Measurements from ENCODE around the gene SLC22A2.

Gene SLC22A2

GRCh38 chr6:160273196-160273595, 14.6 kb upstream of the SLC22A2 start:
- no peak for DNase-seq

DNA sequence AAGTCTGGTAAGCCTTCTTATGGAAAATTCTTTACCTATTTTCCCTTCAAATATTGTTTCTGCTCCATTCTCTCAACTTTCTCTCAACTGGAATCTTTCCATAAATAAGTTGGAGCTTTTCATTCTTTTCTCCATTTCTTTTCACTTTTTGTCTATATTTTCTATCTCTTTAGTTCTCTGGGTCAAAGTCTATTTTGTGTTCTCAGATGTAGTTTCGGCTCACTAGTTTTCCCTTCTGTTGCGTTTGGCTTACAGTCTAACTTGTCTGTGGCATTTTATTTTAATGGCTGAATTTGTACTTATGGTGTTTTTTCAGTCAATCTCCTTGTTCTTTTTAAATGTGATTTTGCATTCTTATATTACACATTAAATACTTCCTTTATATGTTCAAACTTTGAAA, 14.1 kb upstream of the SLC22A2 start:
- DNase-seq = no peak

GRCh38 chr6:160270347-160270746, 11.7 kb upstream of the SLC22A2 start:
- DNase-seq = no peak

- DNase-seq = no peak
These were observed 11.2 kb upstream of the SLC22A2 start for GRCh38 chr6:160269771-160270170.

DNA sequence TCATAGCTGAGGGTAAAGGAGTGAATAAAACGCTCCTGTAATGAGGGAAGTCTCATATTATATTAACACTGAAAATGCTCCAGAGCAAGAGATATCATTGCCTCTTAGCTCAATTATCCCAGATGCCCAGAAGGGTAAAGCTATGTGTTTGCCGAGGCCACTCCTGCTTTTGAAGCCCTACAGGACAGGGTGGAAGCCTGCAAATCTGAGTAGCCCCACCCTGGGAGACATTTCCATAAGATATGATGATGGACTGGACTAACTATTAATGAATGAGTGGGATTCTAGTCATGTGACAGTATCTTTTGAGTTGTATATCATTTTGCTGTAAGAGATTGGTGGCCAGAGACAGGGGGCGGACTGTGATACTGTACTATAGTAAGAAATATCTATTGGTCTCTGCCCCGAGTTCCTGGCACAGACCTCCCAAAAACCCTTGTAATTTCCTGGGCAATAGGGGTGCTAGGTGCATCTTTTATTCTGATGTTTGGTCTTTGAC, 10.5 kb upstream of the SLC22A2 start:
- DNase-seq = no peak

DNA sequence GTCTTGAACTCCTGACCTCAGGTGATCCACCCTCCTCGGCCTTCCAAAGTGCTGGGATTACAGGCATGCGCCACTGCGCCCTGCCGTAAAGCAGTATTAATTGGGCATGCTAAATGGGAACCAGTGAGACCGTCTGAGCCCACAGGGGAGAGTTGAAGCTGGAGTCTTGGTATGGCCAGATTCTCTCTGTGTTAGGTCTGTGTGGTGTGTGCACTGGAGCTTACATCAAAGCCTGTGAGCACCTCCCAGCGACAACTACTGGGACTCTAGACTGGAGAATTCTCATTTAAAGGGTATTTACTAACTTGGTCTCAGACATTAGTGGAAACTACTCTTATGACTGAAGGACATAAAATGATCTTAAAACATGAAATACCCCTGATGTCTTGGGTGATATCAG, 8.5 kb upstream of the SLC22A2 start:
- DNase-seq = no peak

GRCh38 chr6:160265869-160266476, 7.4 kb upstream of the SLC22A2 start:
- no peak for DNase-seq

- DNase-seq = no peak
These were observed 5.5 kb upstream of the SLC22A2 start for GRCh38 chr6:160264061-160264612.

DNA sequence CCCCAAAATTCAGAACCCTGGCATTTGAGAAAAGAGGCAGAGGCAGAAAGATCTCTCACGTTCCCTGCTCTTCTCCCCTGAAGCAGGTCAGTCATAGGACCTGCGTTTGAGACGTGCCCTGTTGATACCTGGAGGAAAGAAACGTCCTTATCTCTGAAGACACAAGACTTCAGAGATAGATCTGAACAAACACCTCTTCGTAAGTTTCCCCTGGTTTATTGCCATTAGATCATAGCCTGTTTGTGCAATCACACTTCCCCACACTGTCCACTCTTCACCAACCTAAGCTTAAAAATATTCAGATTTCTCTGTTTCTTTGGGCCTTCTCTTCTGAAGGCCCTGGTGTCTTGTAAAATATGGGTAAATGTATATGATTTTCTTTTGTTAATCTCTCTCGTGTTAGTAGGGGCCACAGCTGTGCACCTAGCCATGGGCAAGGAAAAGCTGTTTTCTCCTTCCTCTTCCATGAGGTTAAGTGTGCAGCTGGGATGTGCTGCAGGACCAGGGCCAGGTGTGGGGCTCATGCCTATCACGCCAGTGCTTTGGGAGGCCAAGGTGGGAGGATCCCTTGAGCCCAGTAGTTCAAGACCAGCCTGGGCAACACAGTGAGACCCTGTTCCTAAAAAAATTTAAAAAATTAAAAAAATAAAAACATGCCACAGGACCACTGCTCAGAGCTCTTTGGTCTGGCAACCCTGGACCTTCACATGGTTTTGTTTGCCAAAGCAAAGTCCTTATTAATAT, 4.7 kb upstream of the SLC22A2 start:
- DNase-seq = no peak

DNA sequence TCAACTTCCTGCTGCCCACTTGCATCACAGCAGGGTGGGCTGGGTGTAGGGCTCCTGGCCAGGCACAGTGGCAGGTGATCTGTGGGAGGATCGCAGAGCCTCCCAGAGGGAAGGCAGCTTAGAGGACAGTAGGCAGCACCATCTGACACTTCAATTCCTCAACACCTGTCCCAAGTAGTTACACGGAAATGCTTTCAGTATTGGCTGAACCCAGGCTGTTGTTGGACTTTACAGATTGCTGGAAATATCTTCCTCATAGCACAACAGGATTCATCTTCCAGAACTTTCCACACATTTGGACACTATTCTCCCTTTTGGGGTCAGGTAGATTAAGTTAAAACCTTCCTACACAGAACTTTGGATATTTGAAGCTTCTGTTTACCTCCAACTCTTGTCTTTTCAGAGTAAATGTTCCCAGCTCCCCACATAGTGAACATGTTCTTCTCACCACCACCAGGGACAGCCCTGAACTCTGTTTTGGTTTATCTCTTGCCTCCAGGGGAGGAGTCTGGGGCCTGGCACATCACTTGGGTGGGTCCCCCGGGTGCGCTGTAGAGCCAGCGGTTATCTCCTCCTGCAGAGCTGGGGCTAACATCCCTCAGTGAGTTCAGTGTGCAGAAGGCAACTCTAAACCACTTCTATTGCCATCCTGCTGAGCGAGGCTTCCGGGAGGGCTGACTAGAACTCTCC, 3.5 kb upstream of the SLC22A2 start:
- no peak for DNase-seq

DNA sequence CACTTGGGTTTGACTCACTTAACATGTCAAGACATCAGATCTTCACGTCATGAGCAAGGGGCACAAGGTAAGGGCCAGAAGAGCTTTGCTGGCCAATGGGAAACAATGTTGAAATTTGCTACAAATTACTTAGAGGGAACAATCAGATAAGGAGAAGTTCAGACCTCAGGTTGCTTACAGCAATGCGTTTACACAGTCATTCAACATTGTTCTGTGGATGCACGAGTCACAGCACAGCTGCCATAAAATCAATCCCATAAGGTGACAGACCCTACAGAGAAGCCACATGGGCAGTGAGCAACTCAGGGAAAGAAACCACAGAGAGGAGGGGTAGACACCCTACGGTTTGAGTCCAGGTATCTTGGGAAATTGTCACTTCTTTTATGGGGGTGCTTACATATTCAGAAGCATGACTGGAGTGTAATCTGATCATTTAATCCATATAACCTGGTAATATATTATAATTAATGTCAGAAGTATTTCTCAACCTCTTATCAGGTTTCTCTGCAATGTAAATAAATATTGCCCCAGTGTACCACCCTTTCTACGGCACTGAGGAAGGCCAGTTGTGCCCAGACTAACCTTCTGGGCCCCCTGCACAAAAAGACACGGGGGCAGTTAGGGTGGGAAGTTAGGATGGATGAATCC, 2.3 kb upstream of the SLC22A2 start:
- DNase-seq = no peak

DNA sequence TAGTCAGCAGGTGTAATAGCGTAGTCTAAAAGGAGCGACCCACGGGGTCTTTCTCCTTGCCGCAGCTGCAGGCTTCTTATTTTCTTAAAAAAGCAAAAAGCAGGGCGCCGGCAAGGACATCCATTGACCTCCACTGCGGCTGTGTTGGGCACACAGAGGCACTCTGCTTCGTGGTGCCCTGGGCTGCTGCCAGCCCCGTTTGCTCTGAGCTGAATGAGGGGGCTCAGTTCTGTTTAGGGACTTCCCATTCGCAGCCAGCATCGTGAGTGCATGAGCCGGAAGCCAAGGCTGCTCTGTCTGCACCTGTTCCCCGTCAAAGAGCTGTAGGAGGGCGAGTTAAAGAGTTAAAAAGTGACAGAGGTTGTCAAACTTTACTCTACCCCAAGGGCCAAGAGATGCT, 1.7 kb upstream of the SLC22A2 start:
- no peak for DNase-seq

- no peak for DNase-seq
These were observed 977 bp upstream of the SLC22A2 start for GRCh38 chr6:160259598-160259997.

DNA sequence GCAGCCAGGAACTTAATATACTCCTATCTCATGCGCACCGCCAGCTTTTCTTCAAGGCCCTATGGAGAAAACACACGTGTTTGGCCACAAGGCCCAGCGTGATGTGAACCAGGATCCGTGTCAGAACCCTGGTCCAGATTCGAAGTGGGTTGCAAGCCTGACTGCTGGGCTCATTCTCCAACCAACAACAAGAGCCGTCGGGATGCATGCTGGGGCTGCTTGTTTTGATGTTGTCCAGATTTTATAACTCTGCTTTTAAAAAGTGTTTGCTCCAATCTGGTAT, 463 bp upstream of the SLC22A2 start:
- DNase-seq = no peak

- no peak for DNase-seq
These were observed 2.2 kb downstream of the SLC22A2 start for GRCh38 chr6:160256445-160256844.

- DNase-seq = no peak
These were observed 3.9 kb downstream of the SLC22A2 start for GRCh38 chr6:160254467-160255312.

- DNase-seq = no peak
These were observed 4.9 kb downstream of the SLC22A2 start for GRCh38 chr6:160253714-160254113.

- DNase-seq = no peak
These were observed 5.3 kb downstream of the SLC22A2 start for GRCh38 chr6:160253292-160253691.

DNA sequence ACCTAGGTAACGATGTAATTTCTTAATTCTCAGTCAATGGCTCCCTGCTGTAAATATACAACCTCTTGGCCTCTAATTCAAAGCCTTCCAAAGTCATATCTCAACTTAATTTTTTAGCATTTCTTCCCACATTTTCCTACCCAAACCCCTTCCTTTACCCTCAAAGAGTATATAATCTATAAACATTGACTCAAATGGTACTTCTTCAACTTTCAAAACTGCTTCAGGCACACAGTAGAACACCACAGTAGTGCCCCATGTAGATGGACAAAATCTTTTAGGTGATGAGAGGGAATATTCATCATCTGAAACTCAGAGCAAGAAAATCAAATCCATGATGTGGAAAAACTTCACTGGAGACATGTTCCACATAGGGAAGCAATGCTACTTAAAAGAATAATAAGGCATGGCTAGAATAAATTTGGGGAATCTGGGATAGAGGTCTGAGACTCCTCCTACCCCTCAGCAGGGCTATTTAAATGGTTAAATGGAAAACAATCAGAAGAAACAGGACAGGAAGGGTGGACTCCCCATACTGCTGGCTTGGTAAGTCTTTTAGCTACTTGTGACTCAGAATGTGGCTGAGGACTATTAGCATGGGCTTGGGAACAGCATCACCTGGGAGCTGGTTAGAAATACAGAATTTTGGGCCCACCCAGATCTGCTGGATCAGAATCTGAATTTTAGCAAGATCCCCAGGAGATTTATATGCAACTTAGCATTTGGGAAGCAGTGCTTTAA, 6.4 kb downstream of the SLC22A2 start:
- DNase-seq = no peak

GRCh38 chr6:160249671-160250070, 8.9 kb downstream of the SLC22A2 start:
- DNase-seq = no peak

- no peak for DNase-seq
These were observed 10.1 kb downstream of the SLC22A2 start for GRCh38 chr6:160248538-160248937.

DNA sequence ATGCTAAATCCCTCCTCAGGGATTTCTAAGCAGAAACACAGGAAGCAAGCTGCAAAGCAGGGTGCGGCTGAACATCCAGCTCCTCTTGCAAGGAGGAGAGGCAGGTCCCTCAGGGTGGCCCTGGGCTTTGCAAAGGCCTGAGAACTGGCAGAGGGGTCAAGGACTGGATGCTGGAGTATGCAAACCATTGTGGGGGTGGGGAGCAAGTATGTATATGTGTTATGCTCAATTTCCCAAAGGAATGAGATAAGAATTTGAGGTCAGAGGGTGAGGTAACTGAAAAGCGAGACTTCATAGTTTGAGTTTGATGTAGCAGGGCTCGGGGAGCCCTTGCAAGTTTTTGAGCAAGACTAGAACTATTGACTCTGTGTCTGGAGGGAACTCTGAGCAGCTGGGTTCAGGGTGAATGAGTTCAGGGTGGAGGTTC, 11.2 kb downstream of the SLC22A2 start:
- no peak for DNase-seq
